ENCODE data around the gene GRIK2. TPM values are rescaled to one million over a fixed set of nuclear protein-coding genes. Genes with fewer than 3 reads are reported as not detected.

GRIK2 gene
- total and polyA plus RNA-seq, 11 donors: 0.33 to 7.0 (median 3.9) TPM

DNA sequence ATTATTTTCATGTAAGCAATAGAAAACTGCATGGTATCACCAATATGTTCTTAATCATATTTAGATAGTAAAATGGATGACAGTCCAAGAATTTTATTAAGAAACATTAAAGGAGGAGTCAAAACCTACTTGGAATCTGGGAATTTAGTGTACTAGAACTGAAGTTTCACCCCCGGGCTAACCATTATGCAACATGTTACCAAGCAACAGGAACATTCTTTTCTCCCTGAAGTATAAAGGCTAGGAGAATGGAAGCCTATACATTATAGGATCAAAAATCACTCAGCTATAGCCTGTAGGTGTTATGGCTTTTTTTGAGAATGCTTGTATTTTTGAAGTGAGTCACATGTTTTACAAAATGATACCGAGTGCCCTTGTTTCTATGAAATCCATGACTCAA, 538.3 kb downstream of the GRIK2 start:
- H3K9me3 ChIP-seq: no peaks in the 10 kb centered on the region
- ATAC-seq: no peak
- no peak for DNase-seq
- no peak overlapping the region for H3K4me3 ChIP-seq
- no peaks in the 10 kb centered on the region for H3K27me3 ChIP-seq
- WGBS, 4 donors: 72 to 84% (median 76%) methylated on average over 2 of the region's 2 CpGs
- no peak for TF ChIP-seq POLR2A (IDR thresholded peaks at IDR 0.05)
- TF ChIP-seq, protein P1, sequence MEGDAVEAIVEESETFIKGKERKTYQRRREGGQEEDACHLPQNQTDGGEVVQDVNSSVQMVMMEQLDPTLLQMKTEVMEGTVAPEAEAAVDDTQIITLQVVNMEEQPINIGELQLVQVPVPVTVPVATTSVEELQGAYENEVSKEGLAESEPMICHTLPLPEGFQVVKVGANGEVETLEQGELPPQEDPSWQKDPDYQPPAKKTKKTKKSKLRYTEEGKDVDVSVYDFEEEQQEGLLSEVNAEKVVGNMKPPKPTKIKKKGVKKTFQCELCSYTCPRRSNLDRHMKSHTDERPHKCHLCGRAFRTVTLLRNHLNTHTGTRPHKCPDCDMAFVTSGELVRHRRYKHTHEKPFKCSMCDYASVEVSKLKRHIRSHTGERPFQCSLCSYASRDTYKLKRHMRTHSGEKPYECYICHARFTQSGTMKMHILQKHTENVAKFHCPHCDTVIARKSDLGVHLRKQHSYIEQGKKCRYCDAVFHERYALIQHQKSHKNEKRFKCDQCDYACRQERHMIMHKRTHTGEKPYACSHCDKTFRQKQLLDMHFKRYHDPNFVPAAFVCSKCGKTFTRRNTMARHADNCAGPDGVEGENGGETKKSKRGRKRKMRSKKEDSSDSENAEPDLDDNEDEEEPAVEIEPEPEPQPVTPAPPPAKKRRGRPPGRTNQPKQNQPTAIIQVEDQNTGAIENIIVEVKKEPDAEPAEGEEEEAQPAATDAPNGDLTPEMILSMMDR (IDR thresholded peaks at IDR 0.05): no peak
- no peak overlapping the region for H3K27ac ChIP-seq
- no peaks in the 10 kb centered on the region for H3K4me1 ChIP-seq
- no peaks in the 10 kb centered on the region for H3K36me3 ChIP-seq
- intact Hi-C loops (cut with DNase I): loop anchor here in 1 of 10 donors (5.0 kb wide), 1 partner anchor 306 kb away; no protein-coding TSS in a partner anchor

DNA sequence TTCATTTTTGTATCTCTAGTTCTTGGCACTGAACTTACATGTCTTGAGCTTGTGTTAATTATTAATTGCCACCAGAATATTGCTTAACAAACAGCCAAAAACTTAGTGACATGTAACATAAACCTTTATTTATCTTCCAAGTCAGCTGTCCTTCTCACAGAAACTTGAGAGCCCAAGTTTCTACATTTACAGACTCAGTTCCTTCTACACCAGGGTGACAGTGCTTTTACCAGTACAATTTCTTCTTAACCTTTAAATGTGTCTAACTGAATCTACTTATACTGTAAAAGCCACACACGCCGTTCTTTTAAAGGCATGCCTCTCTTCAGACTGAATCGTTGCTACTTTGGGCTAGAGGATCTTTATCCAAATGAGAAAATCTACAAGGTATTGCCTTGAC, 539.2 kb downstream of the GRIK2 start:
- no peak for TF ChIP-seq POLR2A (IDR thresholded peaks at IDR 0.05)
- TF ChIP-seq, protein P1 (IDR thresholded peaks at IDR 0.05): no peak
- 71 to 89% (median 85%) methylated on average over 3 of the region's 3 CpGs for WGBS, 4 donors
- no peak for DNase-seq
- Histone ChIP-seq H3K4me3 (no peak overlapping the region), H3K27ac (no peak overlapping the region), H3K27me3 (no peaks in the 10 kb centered on the region), H3K36me3 (no peaks in the 10 kb centered on the region), H3K9me3 (no peaks in the 10 kb centered on the region), H3K4me1 (no peaks in the 10 kb centered on the region)
- ATAC-seq: no peak
- intact Hi-C loops (cut with DNase I): loop anchor here in 1 of 10 donors (5.0 kb wide), 1 partner anchor 305 kb away; no protein-coding TSS in a partner anchor

DNA sequence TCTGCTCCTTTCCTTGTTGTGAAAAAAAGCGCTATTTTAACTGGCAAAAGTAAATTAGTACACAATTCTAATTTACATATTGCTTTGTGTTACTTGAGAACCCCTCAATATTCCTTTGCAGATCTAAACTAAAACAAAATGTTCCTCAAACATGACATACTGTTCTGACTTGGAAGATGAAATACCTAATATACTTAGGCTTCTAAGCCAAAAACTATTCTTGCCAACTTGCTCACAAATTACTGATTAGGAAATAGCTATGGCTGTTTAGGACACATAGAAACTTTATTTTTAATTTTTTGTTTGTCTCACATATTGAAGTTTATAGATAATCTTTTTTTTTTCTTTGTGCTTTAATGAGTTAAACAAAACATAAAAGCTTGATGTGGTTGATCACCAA, 542.2 kb downstream of the GRIK2 start:
- ATAC-seq (no peak), DNase-seq (no peak)
- Histone ChIP-seq H3K4me3 (no peak overlapping the region), H3K36me3 (no peaks in the 10 kb centered on the region), H3K9me3 (no peaks in the 10 kb centered on the region), H3K27ac (no peak overlapping the region), H3K4me1 (no peaks in the 10 kb centered on the region), H3K27me3 (no peaks in the 10 kb centered on the region)
- WGBS, 4 donors: 67 to 86% (median 77%) methylated on average over 1 of the region's 1 CpG
- intact Hi-C loops (cut with DNase I): no loop called here
- TF ChIP-seq POLR2A (IDR thresholded peaks at IDR 0.05): no peak
- TF ChIP-seq, protein P1 (IDR thresholded peaks at IDR 0.05): no peak

DNA sequence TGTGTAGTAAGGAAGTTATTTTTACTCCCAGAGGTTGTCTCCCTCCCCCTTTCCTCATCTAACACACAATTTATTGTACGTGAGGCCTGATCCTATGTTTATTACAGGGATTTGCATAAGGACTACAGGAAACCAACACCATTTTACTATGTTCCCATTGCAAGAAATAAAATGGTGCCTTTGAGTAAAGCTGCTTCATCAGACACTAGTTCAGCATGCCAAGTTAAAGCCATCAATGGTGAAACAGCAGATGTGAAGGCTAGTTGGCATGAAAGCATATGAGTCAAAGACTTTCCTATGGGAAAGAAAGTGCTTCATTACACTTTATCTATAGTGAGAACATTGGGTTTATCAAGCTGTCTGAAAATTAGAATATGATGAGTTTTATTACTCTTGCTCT, 543.0 kb downstream of the GRIK2 start:
- Histone ChIP-seq H3K4me3 (no peak overlapping the region), H3K27me3 (no peaks in the 10 kb centered on the region), H3K27ac (no peak overlapping the region), H3K4me1 (no peaks in the 10 kb centered on the region), H3K9me3 (no peaks in the 10 kb centered on the region), H3K36me3 (no peaks in the 10 kb centered on the region)
- intact Hi-C loops (cut with DNase I): no loop called here
- no peak for TF ChIP-seq POLR2A (IDR thresholded peaks at IDR 0.05)
- TF ChIP-seq, protein P1 (IDR thresholded peaks at IDR 0.05): no peak
- no peak for DNase-seq
- no peak for ATAC-seq
- 60 to 78% (median 72%) methylated on average over 1 of the region's 1 CpG for WGBS, 4 donors

Measured in heart left ventricle (tissue), 16 donors.